Measurements from ENCODE around the gene ME3.
A peak's percentile ranks its signal among the peaks of the same experiment; 100 is the strongest.
"Not testable (repeated sequence)": the region's sequence is repeated elsewhere in the genome, so short reads cannot be mapped to it uniquely, and the experiment has no call there.

ME3 gene

GRCh38 chr11:86459682-86460460 is 212.5 kb downstream of the ME3 start:
- DNase-seq (ENCODE audit: low spot score), result peak; percentile 80

GRCh38 chr11:86459002-86459385 is 213.4 kb downstream of the ME3 start:
- peak; percentile 20 for DNase-seq (ENCODE audit: low spot score)

GRCh38 chr11:86458294-86459001 is 214.0 kb downstream of the ME3 start:
- peak; percentile 13 for DNase-seq (ENCODE audit: low spot score)

- DNase-seq (ENCODE audit: low spot score), result peak; percentile 84
These were observed 216.1 kb downstream of the ME3 start for GRCh38 chr11:86456075-86456939.

- DNase-seq (ENCODE audit: low spot score), result no peak
These were observed 219.0 kb downstream of the ME3 start for GRCh38 chr11:86453290-86454030.

- no peak for DNase-seq (ENCODE audit: low spot score)
These were observed 222.3 kb downstream of the ME3 start for GRCh38 chr11:86449993-86450629.

- no peak for DNase-seq (ENCODE audit: low spot score)
These were observed 224.5 kb downstream of the ME3 start for GRCh38 chr11:86447763-86448480.

GRCh38 chr11:86446924-86447285 is 225.5 kb downstream of the ME3 start:
- DNase-seq (ENCODE audit: low spot score), result no peak

GRCh38 chr11:86446163-86446923 is 226.1 kb downstream of the ME3 start:
- no peak for DNase-seq (ENCODE audit: low spot score)

GRCh38 chr11:86444981-86445380 is 227.4 kb downstream of the ME3 start:
- no peak for DNase-seq (ENCODE audit: low spot score)

- DNase-seq (ENCODE audit: low spot score), result no peak
These were observed 229.0 kb downstream of the ME3 start for GRCh38 chr11:86443415-86443814.

GRCh38 chr11:86442827-86443226 is 229.6 kb downstream of the ME3 start:
- DNase-seq (ENCODE audit: low spot score), result peak; percentile 26

GRCh38 chr11:86442420-86442819 is 230.0 kb downstream of the ME3 start:
- DNase-seq (ENCODE audit: low spot score), result peak; percentile 16

- no peak for DNase-seq (ENCODE audit: low spot score)
These were observed 231.6 kb downstream of the ME3 start for GRCh38 chr11:86440843-86441242.

- DNase-seq (ENCODE audit: low spot score), result peak; percentile 65
These were observed 232.1 kb downstream of the ME3 start for GRCh38 chr11:86440305-86440716.

GRCh38 chr11:86438685-86439084 is 233.7 kb downstream of the ME3 start:
- no peak for DNase-seq (ENCODE audit: low spot score)

- DNase-seq (ENCODE audit: low spot score), result no peak
These were observed 236.7 kb downstream of the ME3 start for GRCh38 chr11:86435711-86436110.

GRCh38 chr11:86433361-86434095 is 238.9 kb downstream of the ME3 start:
- not testable (repeated sequence) for DNase-seq (ENCODE audit: low spot score)

- no peak for DNase-seq (ENCODE audit: low spot score)
These were observed 241.2 kb downstream of the ME3 start for GRCh38 chr11:86431258-86431657.

Measured in AG20443 (cell line).